ENCODE data around the gene RPP25L. TPM values are rescaled to one million over a fixed set of nuclear protein-coding genes. Genes with fewer than 3 reads are reported as not detected.

The RPP25L gene
- total RNA-seq, 2 donors from 2014 or later = 52.1 to 53.2 TPM

DNA sequence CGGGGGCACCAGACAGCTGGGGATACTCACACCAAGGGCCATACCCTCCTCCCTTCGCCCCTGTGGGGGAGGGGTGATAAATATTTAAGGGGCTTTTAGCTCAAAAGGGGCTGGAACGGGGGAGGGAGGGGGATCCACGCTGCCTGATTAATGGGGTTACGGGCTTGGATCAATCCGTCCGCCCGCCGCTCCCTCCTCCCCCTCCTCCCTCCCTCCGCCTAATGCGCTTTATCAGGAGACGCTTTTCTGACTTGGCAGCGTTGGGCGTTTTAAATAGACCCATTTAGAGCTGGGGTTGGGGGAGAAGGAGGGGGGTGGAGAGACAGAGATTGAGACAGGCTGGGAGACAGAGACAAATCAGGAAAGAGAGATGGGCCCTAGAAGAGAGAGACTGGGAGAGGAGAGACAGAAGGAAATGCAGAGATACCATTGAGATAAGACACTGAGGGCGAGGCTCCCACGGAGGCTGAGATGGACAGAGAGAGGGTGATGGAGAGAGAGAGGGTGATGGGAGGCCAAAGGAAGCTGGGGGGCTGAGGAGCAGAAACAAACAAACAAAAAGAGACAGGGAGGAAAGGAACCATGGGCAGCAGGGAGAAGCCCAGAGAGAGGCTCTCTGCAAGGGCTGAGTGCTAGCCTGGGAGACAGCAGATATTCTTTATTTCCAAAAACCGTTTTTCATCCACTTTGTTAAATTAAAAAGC is 32.6 kb downstream of the RPP25L start:
- Histone ChIP-seq H3K4me3 (no peak overlapping the region), H3K36me3 (no peaks in the 10 kb centered on the region), H3K9me3 (no peaks in the 10 kb centered on the region), H3K27me3 (replicated peaks; ENCODE audit: insufficient read depth) (peaks cover 4% of the 10 kb centered on the region), H3K4me1 (replicated peaks) (no peaks in the 10 kb centered on the region), H3K27ac (no peak overlapping the region)
- TF ChIP-seq POLR2A (IDR thresholded peaks at IDR 0.05) (no peak), POLR2AphosphoS5 (IDR thresholded peaks at IDR 0.05) (no peak)
- TF ChIP-seq, protein P1, sequence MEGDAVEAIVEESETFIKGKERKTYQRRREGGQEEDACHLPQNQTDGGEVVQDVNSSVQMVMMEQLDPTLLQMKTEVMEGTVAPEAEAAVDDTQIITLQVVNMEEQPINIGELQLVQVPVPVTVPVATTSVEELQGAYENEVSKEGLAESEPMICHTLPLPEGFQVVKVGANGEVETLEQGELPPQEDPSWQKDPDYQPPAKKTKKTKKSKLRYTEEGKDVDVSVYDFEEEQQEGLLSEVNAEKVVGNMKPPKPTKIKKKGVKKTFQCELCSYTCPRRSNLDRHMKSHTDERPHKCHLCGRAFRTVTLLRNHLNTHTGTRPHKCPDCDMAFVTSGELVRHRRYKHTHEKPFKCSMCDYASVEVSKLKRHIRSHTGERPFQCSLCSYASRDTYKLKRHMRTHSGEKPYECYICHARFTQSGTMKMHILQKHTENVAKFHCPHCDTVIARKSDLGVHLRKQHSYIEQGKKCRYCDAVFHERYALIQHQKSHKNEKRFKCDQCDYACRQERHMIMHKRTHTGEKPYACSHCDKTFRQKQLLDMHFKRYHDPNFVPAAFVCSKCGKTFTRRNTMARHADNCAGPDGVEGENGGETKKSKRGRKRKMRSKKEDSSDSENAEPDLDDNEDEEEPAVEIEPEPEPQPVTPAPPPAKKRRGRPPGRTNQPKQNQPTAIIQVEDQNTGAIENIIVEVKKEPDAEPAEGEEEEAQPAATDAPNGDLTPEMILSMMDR (IDR thresholded peaks at IDR 0.05) = no peak
- WGBS = 23% methylated on average over 17 of the region's 17 CpGs
- DNase-seq (ENCODE audit: low spot score) = no peak
- intact Hi-C loops (cut with DNase I) = no loop called here

DNA sequence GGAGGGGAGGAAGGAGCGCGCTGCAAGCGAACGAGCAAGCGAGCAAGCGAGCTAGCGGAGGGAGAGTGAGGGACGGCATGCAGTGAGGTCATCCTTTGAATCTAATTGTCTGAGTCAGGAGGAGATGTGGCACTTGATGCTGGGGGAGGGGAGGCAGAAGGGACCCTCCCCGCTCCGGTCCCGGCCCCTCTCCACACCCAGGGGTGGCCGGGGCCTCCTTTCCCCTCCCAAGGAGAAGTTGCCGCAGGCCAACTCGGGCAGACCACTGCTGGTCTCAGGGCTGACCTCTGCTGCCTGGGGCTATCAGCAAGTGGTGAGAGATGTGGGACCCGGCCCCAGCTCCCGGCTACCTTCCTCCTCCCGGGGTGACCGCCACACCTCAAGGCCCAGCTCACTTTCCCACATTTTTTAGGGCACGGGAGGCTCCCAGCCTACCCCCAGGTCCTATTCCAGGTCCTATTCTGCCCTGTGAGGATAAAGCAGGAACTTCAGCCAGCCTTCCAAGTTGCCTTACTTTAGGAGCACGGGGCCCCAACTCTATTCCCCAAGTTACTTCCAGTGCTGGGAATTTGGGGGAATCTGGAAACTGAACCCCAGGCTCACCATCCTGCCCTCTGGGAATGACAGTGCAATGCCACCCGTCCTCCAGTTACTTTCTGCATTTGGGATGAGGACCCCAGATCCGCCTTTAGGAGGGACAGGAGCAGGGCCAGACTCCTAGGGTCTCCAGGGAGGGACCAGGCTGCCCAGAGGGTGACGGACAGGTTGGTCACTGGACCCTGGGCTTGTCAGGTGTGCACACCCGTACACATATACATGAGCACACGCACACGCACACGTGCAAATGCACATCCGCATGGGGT is 33.4 kb downstream of the RPP25L start:
- peak overlapping the region; percentile 17 to 24 for H3K4me3 ChIP-seq
- WGBS = 31% methylated on average over 28 of the region's 28 CpGs
- intact Hi-C loops (cut with DNase I) = no loop called here

DNA sequence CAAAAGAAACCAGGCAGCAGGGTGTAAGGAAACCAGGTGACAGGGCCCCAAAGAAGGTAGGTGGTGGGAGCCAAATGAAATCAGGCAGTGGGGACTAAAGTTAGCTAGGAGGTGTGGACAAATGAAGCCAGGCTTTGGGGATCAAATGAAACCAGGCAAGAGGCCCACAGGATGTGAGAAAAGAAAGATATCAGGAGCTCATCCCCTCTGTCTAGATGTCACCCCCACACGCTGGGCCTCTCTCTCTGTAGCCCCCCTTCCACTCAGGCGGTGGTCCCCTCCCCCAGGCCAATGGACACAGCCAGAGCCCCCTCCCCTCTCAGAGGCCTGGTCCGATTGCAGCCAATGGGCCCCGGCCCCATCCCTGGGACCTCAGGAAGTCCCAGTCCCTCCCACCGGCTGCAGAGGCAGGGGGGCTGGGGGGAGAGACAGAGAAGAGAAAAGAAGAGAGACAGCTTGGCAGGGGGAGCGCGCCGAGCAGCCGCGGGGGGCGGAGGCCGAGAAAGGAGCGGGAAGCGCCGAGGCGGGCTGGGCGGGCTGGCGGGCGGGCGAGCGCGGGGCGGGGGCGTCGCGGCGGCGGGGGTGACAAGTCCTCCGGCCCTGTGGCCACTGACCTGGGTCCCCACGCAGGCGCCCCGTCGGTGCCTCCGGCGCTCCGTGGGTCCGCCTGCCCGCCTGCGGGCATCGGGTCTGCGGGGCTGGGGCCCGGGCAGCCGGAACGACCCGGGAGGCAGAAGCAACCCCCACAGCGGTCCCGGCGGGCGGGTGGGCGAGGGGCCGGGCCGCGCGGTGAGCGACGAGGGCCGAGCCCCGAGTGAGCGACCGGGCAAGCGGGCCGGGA is 34.3 kb downstream of the RPP25L start:
- no peak for TF ChIP-seq POLR2A (IDR thresholded peaks at IDR 0.05)
- no peak for TF ChIP-seq POLR2AphosphoS5 (IDR thresholded peaks at IDR 0.05)
- TF ChIP-seq, protein P1 (IDR thresholded peaks at IDR 0.05) = no peak
- intact Hi-C loops (cut with DNase I) = no loop called here

More for the DNA sequence above, 33.4 kb downstream of the RPP25L start:
- no peaks in the 10 kb centered on the region for H3K36me3 ChIP-seq
- H3K9me3 ChIP-seq = no peaks in the 10 kb centered on the region
- peak overlapping the region in 1 of 2 donors; percentile 1 for H3K27ac ChIP-seq
- DNase-seq (ENCODE audit: low spot score) = no peak
- H3K4me1 ChIP-seq (replicated peaks) = no peaks in the 10 kb centered on the region
- TF ChIP-seq, protein P1 (IDR thresholded peaks at IDR 0.05) = no peak
- no peak for TF ChIP-seq POLR2A (IDR thresholded peaks at IDR 0.05)
- TF ChIP-seq POLR2AphosphoS5 (IDR thresholded peaks at IDR 0.05) = no peak
- peaks cover 4% of the 10 kb centered on the region for H3K27me3 ChIP-seq (replicated peaks; ENCODE audit: insufficient read depth)

DNA sequence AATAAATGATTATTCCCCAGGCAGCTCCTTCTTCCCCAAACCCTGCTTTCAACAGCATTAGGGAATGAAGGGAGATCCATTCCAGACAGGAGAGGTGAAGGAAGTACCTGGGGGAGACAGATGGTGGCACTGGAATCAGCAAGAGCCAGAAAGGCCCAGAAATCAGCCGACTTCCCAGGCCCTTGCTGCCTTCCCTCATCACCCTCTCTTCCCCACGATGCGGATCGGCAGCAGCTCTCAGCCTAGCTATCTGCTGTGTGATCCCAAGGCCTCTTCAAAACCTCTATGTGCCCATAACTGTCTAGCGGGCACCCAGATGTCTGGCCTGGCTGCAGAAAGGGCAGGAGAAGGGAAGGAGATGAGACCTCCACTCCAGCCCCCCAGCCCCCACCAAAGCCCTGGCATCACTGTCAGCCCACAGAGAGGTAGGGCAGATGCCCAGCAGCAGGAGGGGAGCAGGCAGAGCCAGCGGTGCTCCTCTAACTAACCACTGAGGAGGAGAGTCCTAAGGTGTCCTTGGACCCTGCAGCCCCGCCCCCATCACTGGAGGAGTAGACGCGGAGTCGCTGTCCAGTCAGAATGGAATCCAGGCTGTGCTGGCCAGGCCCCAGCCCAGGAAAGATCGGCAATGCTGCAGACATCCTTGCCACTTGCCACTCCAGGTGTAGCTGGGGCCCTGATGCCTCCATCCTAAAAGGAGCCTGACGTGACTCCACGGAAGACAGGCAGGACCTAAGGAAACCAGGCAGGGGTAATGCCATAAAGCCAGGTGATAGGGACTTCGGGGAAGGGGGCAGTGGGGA is 35.1 kb downstream of the RPP25L start:
- 61% methylated on average over 14 of the region's 14 CpGs for WGBS
- no peak overlapping the region for H3K4me3 ChIP-seq
- intact Hi-C loops (cut with DNase I) = no loop called here
- TF ChIP-seq POLR2A (IDR thresholded peaks at IDR 0.05) = no peak
- TF ChIP-seq POLR2AphosphoS5 (IDR thresholded peaks at IDR 0.05) = no peak
- TF ChIP-seq, protein P1 (IDR thresholded peaks at IDR 0.05) = no peak
- no peaks in the 10 kb centered on the region for H3K4me1 ChIP-seq (replicated peaks)
- H3K9me3 ChIP-seq = no peaks in the 10 kb centered on the region
- no peaks in the 10 kb centered on the region for H3K36me3 ChIP-seq
- no peak overlapping the region for H3K27ac ChIP-seq
- peaks cover 4% of the 10 kb centered on the region for H3K27me3 ChIP-seq (replicated peaks; ENCODE audit: insufficient read depth)
- DNase-seq (ENCODE audit: low spot score) = no peak

More for the DNA sequence above, 34.3 kb downstream of the RPP25L start:
- DNase-seq (ENCODE audit: low spot score) = no peak
- Histone ChIP-seq H3K4me1 (replicated peaks) (no peaks in the 10 kb centered on the region), H3K27ac (peak overlapping the region in 1 of 2 donors; percentile 1), H3K4me3 (peak overlapping the region; percentile 17 to 24), H3K27me3 (replicated peaks; ENCODE audit: insufficient read depth) (peaks cover 4% of the 10 kb centered on the region), H3K9me3 (no peaks in the 10 kb centered on the region), H3K36me3 (no peaks in the 10 kb centered on the region)
- 5% methylated on average over 48 of the region's 62 CpGs for WGBS
